Neural cell (in vitro differentiated cells): Measurements from ENCODE around the gene PTX4. TPM values are rescaled to one million over a fixed set of nuclear protein-coding genes. Genes with fewer than 3 reads are reported as not detected.
"Not testable (repeated sequence)": the region's sequence is repeated elsewhere in the genome, so short reads cannot be mapped to it uniquely, and the experiment has no call there.

ENCODE experiments used
- H2AFZ ChIP-seq: fragments of 200-600, 300-800 bp; sonication (generic), shearing (Covaris generic); 2 replicates; pipeline ENCODE4 v1.6.0; 2014; ENCODE audit warnings: low read depth, mild to moderate bottlenecking, antibody characterized with exemption, low read length, moderate library complexity
- H3F3A ChIP-seq: fragments of 200-600 bp; shearing (Covaris generic); 2 replicates; pipeline ENCODE4 v1.6.1; 2016; ENCODE audit warnings: mild to moderate bottlenecking, moderate library complexity, mixed read lengths, antibody characterized with exemption, low read length; ENCODE audit not compliant: insufficient read depth, poor library complexity, severe bottlenecking
- H3K27ac ChIP-seq: fragments of 200-600, 300-800 bp; sonication (generic), shearing (Covaris generic); 2 replicates; pipeline ENCODE4 v1.5.1; 2014; ENCODE audit warnings: mild to moderate bottlenecking, low read length, moderate library complexity
- H3K27me3 ChIP-seq: fragments of 300-800, 200-600 bp; sonication (generic), shearing (Covaris generic); 2 replicates; pipeline ENCODE4 v1.6.0; 2014; ENCODE audit warnings: mild to moderate bottlenecking, low read depth, low read length, moderate library complexity; ENCODE audit not compliant: insufficient read depth
- H3K36me3 ChIP-seq: fragments of 300-800, 200-600 bp; sonication (generic), shearing (Covaris generic); 2 replicates; pipeline ENCODE4 v1.5.1; 2014; ENCODE audit warnings: mild to moderate bottlenecking, antibody characterized with exemption, low read length, moderate library complexity; ENCODE audit not compliant: insufficient read depth
- H3K4me2 ChIP-seq: fragments of 300-800, 200-600 bp; sonication (generic), shearing (Covaris generic); 2 replicates; pipeline ENCODE4 v1.6.0; 2014; ENCODE audit warnings: mild to moderate bottlenecking, low read length
- H3K4me3 ChIP-seq: fragments of 300-800, 200-600 bp; sonication (generic), shearing (Covaris generic); 2 replicates; pipeline ENCODE4 v1.5.1; 2014; ENCODE audit warnings: mild to moderate bottlenecking, low read length, moderate library complexity
- H3K79me2 ChIP-seq: fragments of 200-600 bp; shearing (Covaris generic); replicated peaks from 2 replicates; pipeline ENCODE4 v1.6.0; 2014; ENCODE audit warnings: mild to moderate bottlenecking, low read length, moderate library complexity; ENCODE audit not compliant: insufficient read depth
- H3K9ac ChIP-seq: fragments of 300-800, 200-600 bp; sonication (generic), shearing (Covaris generic); 2 replicates; pipeline ENCODE4 v1.6.1; 2016; ENCODE audit warnings: mild to moderate bottlenecking, low read length, mixed read lengths
- H3K9me2 ChIP-seq: fragments of 200-600 bp; shearing (Covaris generic); 2 replicates; pipeline ENCODE4 v1.6.1; 2016; ENCODE audit warnings: mild to moderate bottlenecking, low read length, mixed read lengths; ENCODE audit not compliant: insufficient read depth
- H3K9me3 ChIP-seq: fragments of 200-600, 300-800 bp; sonication (generic), shearing (Covaris generic); 2 replicates; pipeline ENCODE4 v1.6.1; 2016; ENCODE audit warnings: mild to moderate bottlenecking, mixed run types, low read length, moderate library complexity, mixed read lengths
- H4K20me1 ChIP-seq: fragments of 200-600 bp; shearing (Covaris generic); 2 replicates; pipeline ENCODE4 v1.6.1; 2016; ENCODE audit warnings: mild to moderate bottlenecking, mixed run types; ENCODE audit not compliant: insufficient read depth
- CTCF ChIP-seq: fragments of 450-650 bp; IDR thresholded peaks from 2 replicates; pipeline ENCODE4 v1.5.1; 2014; ENCODE audit warnings: antibody characterized with exemption, mild to moderate bottlenecking, moderate library complexity; ENCODE audit not compliant: poor library complexity, severe bottlenecking
- EP300 ChIP-seq: fragments of 450-650 bp; conservative IDR thresholded peaks from 2 replicates; pipeline ENCODE4 v1.6.1; 2014; ENCODE audit warnings: antibody characterized with exemption, mild to moderate bottlenecking, moderate library complexity; ENCODE audit not compliant: poor library complexity, severe bottlenecking
- EZH2 ChIP-seq: fragments of 200-600, 300-800 bp; shearing (Covaris generic), sonication (generic); IDR thresholded peaks from 2 replicates; pipeline ENCODE4 v1.6.1; 2014; ENCODE audit warnings: antibody characterized with exemption, low read length, borderline replicate concordance, mild to moderate bottlenecking; ENCODE audit not compliant: insufficient read depth, poor library complexity, severe bottlenecking
- MXI1 ChIP-seq: fragments of 450-650 bp; conservative IDR thresholded peaks from 2 replicates; pipeline ENCODE4 v1.6.1; 2014; ENCODE audit warnings: antibody characterized with exemption, mild to moderate bottlenecking; ENCODE audit not compliant: poor library complexity, severe bottlenecking
- POLR2AphosphoS5 ChIP-seq: IDR thresholded peaks from 2 replicates; pipeline ENCODE4 v1.6.1; 2012
- RAD21 ChIP-seq: fragments of 450-650 bp; conservative IDR thresholded peaks from 2 replicates; pipeline ENCODE4 v1.6.1; 2014; ENCODE audit warnings: antibody characterized with exemption, mild to moderate bottlenecking, moderate library complexity
- REST ChIP-seq: IDR thresholded peaks from 2 replicates; pipeline ENCODE4 v1.6.1; 2012; ENCODE audit warnings: borderline replicate concordance
- SMC3 ChIP-seq: fragments of 450-650 bp; conservative IDR thresholded peaks from 2 replicates; pipeline ENCODE4 v1.6.1; 2014; ENCODE audit warnings: antibody characterized with exemption, mild to moderate bottlenecking, moderate library complexity; ENCODE audit not compliant: poor library complexity
- TAF1 ChIP-seq: IDR thresholded peaks from 2 replicates; pipeline ENCODE4 v1.6.1; 2012; ENCODE audit warnings: low read depth
- polyA plus RNA-seq: library from polyadenylated mRNA; depleted of rRNA; stranded (reverse); fragments of >200 nt; gene quantifications from 2 replicates; pipeline ENCODE4 v1.2.3, GENCODE V29; 2014

Gene PTX4
- polyA plus RNA-seq, 1 donor from 2014 or later, result not detected

- no peak overlapping the region for H3K9ac ChIP-seq
- H3F3A ChIP-seq, result no peaks in the 10 kb centered on the region
- TF ChIP-seq EP300, result no peak
- no peak for TF ChIP-seq RAD21
- TF ChIP-seq TAF1, result no peak
- no peak for TF ChIP-seq CTCF
- no peak for TF ChIP-seq MXI1
- no peak for TF ChIP-seq EZH2
- TF ChIP-seq REST, result no peak
- no peak for TF ChIP-seq SMC3
- TF ChIP-seq POLR2AphosphoS5, result no peak
- H2AFZ ChIP-seq, result no peak overlapping the region
- no peaks in the 10 kb centered on the region for H3K36me3 ChIP-seq
- no peak overlapping the region for H3K27ac ChIP-seq
- no peaks in the 10 kb centered on the region for H3K79me2 ChIP-seq
- no peaks in the 10 kb centered on the region for H3K27me3 ChIP-seq
- H3K4me3 ChIP-seq, result no peak overlapping the region
- no peaks in the 10 kb centered on the region for H3K9me2 ChIP-seq
- no peaks in the 10 kb centered on the region for H4K20me1 ChIP-seq
- no peaks in the 10 kb centered on the region for H3K9me3 ChIP-seq
- H3K4me2 ChIP-seq, result no peak overlapping the region
These were observed 2.8 kb downstream of the PTX4 start for GRCh38 chr16:1485847-1486496.

- no peak overlapping the region for H3K4me3 ChIP-seq
- no peak overlapping the region for H2AFZ ChIP-seq
- H3K27ac ChIP-seq, result no peak overlapping the region
- no peaks in the 10 kb centered on the region for H3K9me2 ChIP-seq
- H3K4me2 ChIP-seq, result no peak overlapping the region
- no peak overlapping the region for H3K9ac ChIP-seq
- no peaks in the 10 kb centered on the region for H4K20me1 ChIP-seq
- H3K36me3 ChIP-seq, result no peaks in the 10 kb centered on the region
- no peaks in the 10 kb centered on the region for H3K9me3 ChIP-seq
- no peak for TF ChIP-seq CTCF
- TF ChIP-seq REST, result no peak
- no peak for TF ChIP-seq EZH2
- no peak for TF ChIP-seq MXI1
- TF ChIP-seq EP300, result no peak
- no peak for TF ChIP-seq TAF1
- TF ChIP-seq RAD21, result no peak
- no peak for TF ChIP-seq POLR2AphosphoS5
- TF ChIP-seq SMC3, result no peak
- H3F3A ChIP-seq, result no peaks in the 10 kb centered on the region
- H3K27me3 ChIP-seq, result no peaks in the 10 kb centered on the region
- no peaks in the 10 kb centered on the region for H3K79me2 ChIP-seq
These were observed 6.6 kb downstream of the PTX4 start for GRCh38 chr16:1481906-1482835.

GRCh38 chr16:1478937-1479336 lies 9.8 kb downstream of the PTX4 start:
- H3K4me3 ChIP-seq, H2AFZ ChIP-seq, H3K36me3 ChIP-seq, H3K27me3 ChIP-seq, H3K27ac ChIP-seq, H4K20me1 ChIP-seq, H3K4me2 ChIP-seq, H3K9ac ChIP-seq, H3K79me2 ChIP-seq, H3F3A ChIP-seq, H3K9me3 ChIP-seq, H3K9me2 ChIP-seq: not testable (repeated sequence)
